Right lobe of liver (tissue), 6 donors: ENCODE results near the gene UNC13B. TPM values are rescaled to one million over a fixed set of nuclear protein-coding genes. Genes with fewer than 3 reads are reported as not detected.
A peak's percentile ranks its signal among the peaks of the same experiment; 100 is the strongest.

ENCODE experiments used
- ATAC-seq, 4 donors: fragments of 200-7000 bp; cut with Tn5 transposase; one replicate each; pipeline ENCODE4 v1.9.1; 2020; ENCODE audit warnings: mild to moderate bottlenecking in 4 of 4, moderate library complexity in 4 of 4
- DNase-seq, 3 donors: peaks; one replicate each; pipeline ENCODE4 v3.0.0-alpha.2; 2020
- H3K27ac ChIP-seq, 3 donors: fragments of 200-600 bp; one replicate each; pipeline ENCODE4 v1.8.0; 2022
- H3K27me3 ChIP-seq, 2 donors: fragments of 200-600 bp; one replicate each; pipeline ENCODE4 v1.8.0; 2022
- H3K36me3 ChIP-seq, 4 donors: fragments of 200-600 bp; sonication (generic) in 1 of 4; one replicate each; pipeline versions ENCODE4 v1.5.1 to v1.8.0; 2017 to 2022; ENCODE audit warnings: control low read depth in 1 of 4
- H3K4me1 ChIP-seq, 4 donors: fragments of 200-600 bp; sonication (generic) in 1 of 4; one replicate each; pipeline versions ENCODE4 v1.5.1 to v1.8.0; 2017 to 2022; ENCODE audit warnings: control low read depth in 1 of 4
- H3K4me3 ChIP-seq, 3 donors: fragments of 200-600 bp; one replicate each; pipeline ENCODE4 v1.8.0; 2022
- H3K9me3 ChIP-seq, 4 donors: fragments of 200-600 bp; sonication (generic) in 1 of 4; one replicate each; pipeline versions ENCODE4 v1.5.1 to v1.8.0; 2017 to 2022; ENCODE audit warnings: control low read depth in 1 of 4
- POLR2A ChIP-seq: fragments of 450-650 bp; IDR thresholded peaks from one replicate; pipeline ENCODE4 v1.6.1; 2017; ENCODE audit warnings: antibody characterized with exemption, mild to moderate bottlenecking
- WGBS: methylation state at CpG from one replicate; pipeline ENCODE4 v1.1.6; 2018; ENCODE audit warnings: low coverage, low lambda C conversion rate; ENCODE audit not compliant: insufficient coverage; ENCODE audit errors: missing lambda C conversion rate; 5-methylcytosine and 5-hydroxymethylcytosine counted together
- intact Hi-C, 2 donors: fragments of 100-400 bp; cut with DNase I; formaldehyde crosslinking; loops; one replicate each; pipeline versions ENCODE4 v1.11.2 to v1.14.1; 2022
- long read RNA-seq: library from polyadenylated mRNA; unstranded; transcript quantifications from one replicate; pipeline ENCODE4 v2.0.0, GENCODE V29; 2019
- total RNA-seq, 6 experiments: library from RNA; depleted of rRNA in 2 of 6; stranded (reverse); fragments of >200 nt in 2 of 6; fragmentation: NEBNext Ultra II Directional in 3 of 6; extraction: Animal tissue kit (Norgen Biotek cat#: 25700) in 3 of 6; gene quantifications; one replicate each; pipeline versions ENCODE4 v1.1.0 to v1.2.4, GENCODE V29; 2016 to 2023
- TF ChIP-seq, protein P1 (sequence below), 4 donors: fragments of 200-600 bp in 3 of 4; fragments of 450-650 bp in 1 of 4; IDR thresholded peaks; one replicate each; pipeline versions ENCODE4 v1.5.1 to v1.8.0; 2016 to 2022; ENCODE audit warnings: antibody characterized with exemption in 4 of 4, mild to moderate bottlenecking in 2 of 4
- donor health status: DM: no; HTN: yes; CAD: no.
- donor health status: DM: no; HTN: no; CAD: no.
- donor health status: DM: no; HTN: no; CAD: no.
- donor health status: DM: no; HTN: yes; CAD: no.
- donor health status: DM: no; HTN: yes; CAD: no.

UNC13B gene
- total RNA-seq: 10 to 100 TPM; 14.5 to 23.0 (median 20.7) TPM
- long read RNA-seq, partial matches to known transcripts: 0 of 1 reads
- long read RNA-seq, other reads (novel, unspliced or antisense): 1 of 1 reads

DNA sequence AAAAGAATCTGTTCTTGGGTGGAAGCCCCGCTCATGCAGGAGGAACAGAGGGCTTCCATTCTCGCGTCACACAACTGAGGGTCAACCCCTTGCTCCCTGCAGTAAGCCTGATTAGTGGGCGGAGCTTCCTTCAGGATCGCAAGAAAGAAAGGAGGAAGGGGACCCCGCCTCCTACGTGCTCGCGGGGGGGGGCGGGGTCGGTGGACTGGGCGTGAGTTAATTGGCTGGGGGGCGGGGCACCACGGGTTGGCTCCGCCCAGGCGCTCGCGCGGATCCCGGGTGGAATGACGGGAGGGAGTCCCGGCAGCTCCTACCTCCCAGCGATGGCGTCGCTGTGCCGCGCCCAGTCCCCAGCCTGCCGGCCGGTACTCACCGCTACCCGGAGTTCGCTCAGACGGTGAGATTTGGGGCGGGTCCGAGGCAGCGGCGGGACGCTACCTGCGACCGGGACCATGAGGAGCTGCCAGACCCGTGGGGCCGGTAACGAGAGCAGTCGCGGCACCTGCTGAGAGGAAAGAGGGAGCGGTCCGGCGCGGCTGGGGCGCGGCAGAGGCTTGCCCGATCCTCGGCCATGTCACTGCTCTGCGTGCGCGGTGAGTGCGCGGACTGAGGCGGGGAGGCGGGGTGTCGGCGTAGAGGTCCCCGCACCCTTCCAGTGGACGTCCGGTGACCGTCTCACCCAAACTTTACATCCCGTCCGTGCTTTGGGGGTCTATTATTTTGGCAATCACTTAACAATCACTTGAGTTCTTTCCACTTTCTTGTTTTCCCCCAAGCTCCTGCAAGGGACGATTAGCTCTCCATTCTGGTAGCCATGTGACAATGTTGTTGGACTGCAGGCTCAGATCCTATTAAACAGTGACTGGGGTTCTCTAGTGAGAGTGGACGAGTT, at the start of gene UNC13B:
UNC13B (plus strand) TSS at position 297 of the 892 bp plus-strand sequence; CDS start at position 572, 275 bp downstream.
- ATAC-seq (peak; percentile 97 to 99 (median 98)), DNase-seq (peak; percentile 96 to 98 (median 97))
- H3K4me1 ChIP-seq: peaks cover 0 to 13% (median 6%) of the 10 kb centered on the region in 4 donors
- H3K27ac ChIP-seq: peak within 1 kb of the TSS; percentile 88 to 92 (median 90)
- intact Hi-C loops: no loop called here
- no peaks in the 10 kb centered on the region for H3K27me3 ChIP-seq
- H3K9me3 ChIP-seq: no peaks in the 10 kb centered on the region
- no peaks in the 10 kb centered on the region for H3K36me3 ChIP-seq
- peak within 1 kb of the TSS; percentile 76 to 92 (median 82) for H3K4me3 ChIP-seq
- TF ChIP-seq, protein P1, sequence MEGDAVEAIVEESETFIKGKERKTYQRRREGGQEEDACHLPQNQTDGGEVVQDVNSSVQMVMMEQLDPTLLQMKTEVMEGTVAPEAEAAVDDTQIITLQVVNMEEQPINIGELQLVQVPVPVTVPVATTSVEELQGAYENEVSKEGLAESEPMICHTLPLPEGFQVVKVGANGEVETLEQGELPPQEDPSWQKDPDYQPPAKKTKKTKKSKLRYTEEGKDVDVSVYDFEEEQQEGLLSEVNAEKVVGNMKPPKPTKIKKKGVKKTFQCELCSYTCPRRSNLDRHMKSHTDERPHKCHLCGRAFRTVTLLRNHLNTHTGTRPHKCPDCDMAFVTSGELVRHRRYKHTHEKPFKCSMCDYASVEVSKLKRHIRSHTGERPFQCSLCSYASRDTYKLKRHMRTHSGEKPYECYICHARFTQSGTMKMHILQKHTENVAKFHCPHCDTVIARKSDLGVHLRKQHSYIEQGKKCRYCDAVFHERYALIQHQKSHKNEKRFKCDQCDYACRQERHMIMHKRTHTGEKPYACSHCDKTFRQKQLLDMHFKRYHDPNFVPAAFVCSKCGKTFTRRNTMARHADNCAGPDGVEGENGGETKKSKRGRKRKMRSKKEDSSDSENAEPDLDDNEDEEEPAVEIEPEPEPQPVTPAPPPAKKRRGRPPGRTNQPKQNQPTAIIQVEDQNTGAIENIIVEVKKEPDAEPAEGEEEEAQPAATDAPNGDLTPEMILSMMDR (IDR thresholded peaks at IDR 0.05): peak; percentile 12 to 40 (median 30)
- TF ChIP-seq POLR2A: peak; percentile 85
- under 1% methylated on average over 44 of the region's 70 CpGs for WGBS

DNA sequence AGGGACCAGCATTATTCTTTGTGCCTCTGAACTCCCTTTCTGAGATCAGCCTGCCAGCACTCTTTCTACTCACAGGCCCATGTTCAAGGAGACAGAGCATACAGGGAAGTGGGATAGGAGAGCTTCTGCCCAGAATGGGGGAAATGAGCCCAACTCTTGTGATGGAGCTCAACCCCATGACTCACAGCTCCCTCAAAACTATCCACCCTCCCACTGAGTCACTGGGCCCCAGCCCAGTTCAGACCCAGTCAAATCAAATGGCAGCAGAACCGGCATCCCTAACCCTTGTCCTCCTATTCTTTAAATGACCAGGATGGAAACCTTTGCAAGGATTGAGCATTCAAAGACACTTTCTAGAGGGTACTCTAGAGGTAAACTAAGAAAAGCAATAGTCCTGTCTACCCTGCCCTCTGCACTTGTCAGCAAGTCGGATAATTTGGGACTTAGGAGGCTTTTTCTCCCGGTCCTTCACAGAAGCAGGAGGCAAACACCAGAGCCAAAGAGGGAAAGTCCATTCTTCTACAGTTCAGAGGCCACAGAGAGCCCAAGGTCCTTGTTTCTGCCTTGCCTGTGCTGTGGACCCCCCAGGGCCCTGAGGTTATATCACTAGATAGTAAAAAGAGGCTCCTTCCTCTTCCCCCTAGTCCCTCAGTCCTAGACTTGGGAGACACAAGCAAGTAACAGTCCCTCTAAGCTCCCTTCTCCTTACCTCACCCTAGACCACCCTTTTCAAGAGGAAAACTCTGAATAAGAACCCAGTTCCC, 49.4 kb upstream of the UNC13B start:
- no peak for DNase-seq
- H3K9me3 ChIP-seq: no peaks in the 10 kb centered on the region
- intact Hi-C loops: loop anchor here in 1 of 2 donors (10.0 kb wide), 1 partner anchor 152 kb away; no protein-coding TSS in a partner anchor
- no peak overlapping the region for H3K4me3 ChIP-seq
- H3K27me3 ChIP-seq: no peaks in the 10 kb centered on the region
- no peak for ATAC-seq
- TF ChIP-seq POLR2A: no peak
- TF ChIP-seq, protein P1 (IDR thresholded peaks at IDR 0.05): no peak
- 57% methylated on average over 3 of the region's 3 CpGs for WGBS
- peak overlapping the region; percentile 41 to 76 (median 44) for H3K27ac ChIP-seq
- H3K4me1 ChIP-seq: peaks cover 0 to 39% (median 14%) of the 10 kb centered on the region in 4 donors
- H3K36me3 ChIP-seq: peaks cover 0 to 10% (median 3%) of the 10 kb centered on the region in 4 donors

DNA sequence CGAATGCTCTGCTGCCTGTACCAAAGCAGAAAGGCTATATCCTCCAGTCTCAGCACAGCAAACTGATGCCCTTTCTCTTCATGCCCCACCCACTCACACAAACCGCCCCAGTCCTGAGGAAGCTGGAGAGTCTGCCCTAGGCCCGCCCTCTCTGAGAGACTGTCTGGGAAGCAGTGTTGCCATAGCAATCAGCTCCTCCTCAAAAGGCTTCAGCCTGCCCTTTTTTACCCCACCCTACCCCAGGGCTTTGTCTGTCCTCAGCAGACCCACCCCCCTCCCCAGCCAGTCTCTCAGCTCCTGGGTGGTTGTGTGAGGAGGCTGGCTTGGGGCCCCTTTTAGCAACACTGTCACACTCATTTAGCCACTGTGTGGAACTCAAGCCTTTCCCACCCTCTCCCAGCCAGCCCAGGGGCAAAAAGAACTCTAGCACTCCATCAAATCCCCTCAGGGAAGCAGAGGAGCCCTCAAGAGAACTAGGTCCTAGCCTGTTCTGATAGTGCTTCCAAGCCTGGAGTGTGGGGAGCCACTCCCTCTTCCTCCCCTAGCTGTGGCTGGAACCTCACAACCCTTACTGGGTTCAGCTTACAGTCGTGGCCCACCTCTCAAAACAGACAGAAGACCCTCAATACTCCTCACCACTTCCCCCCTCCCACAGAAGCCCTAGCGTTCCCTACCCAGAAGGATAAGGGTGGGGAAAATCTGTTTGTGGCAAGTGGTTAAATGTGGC, 47.5 kb upstream of the UNC13B start:
- 23% methylated on average over 4 of the region's 5 CpGs for WGBS
- TF ChIP-seq POLR2A: no peak
- TF ChIP-seq, protein P1 (IDR thresholded peaks at IDR 0.05): no peak
- peak in 1 of 4 donors; percentile 5 for ATAC-seq
- H3K27ac ChIP-seq: peak overlapping the region; percentile 56 to 85 (median 73)
- no peaks in the 10 kb centered on the region for H3K36me3 ChIP-seq
- peaks cover 0 to 39% (median 14%) of the 10 kb centered on the region in 4 donors for H3K4me1 ChIP-seq
- H3K9me3 ChIP-seq: no peaks in the 10 kb centered on the region
- DNase-seq: peak; percentile 71 to 76 (median 76)
- intact Hi-C loops: loop anchor here in 1 of 2 donors (10.0 kb wide), 1 partner anchor 151 kb away; no protein-coding TSS in a partner anchor
- peak overlapping the region; percentile 47 to 64 (median 60) for H3K4me3 ChIP-seq
- no peaks in the 10 kb centered on the region for H3K27me3 ChIP-seq
